ENCODE data around the gene CACNA1I. TPM values are rescaled to one million over a fixed set of nuclear protein-coding genes. Genes with fewer than 3 reads are reported as not detected.

Gene CACNA1I
- total RNA-seq, 1 donor from 2014 or later = 0.03 TPM

GRCh38 chr22:39643311-39644083 is 72.9 kb downstream of the CACNA1I start:
- no peak for DNase-seq (ENCODE audit: extremely low spot score, unreplicated experiment)
- Mint-ChIP-seq H3K4me1 (ENCODE audit: unreplicated experiment) (no peaks in the 10 kb centered on the region), H3K9me3 (ENCODE audit: unreplicated experiment) (peaks cover 4% of the 10 kb centered on the region), H3K27me3 (ENCODE audit: unreplicated experiment) (peaks cover 9% of the 10 kb centered on the region), H3K4me3 (ENCODE audit: unreplicated experiment) (no peak overlapping the region), H3K36me3 (ENCODE audit: unreplicated experiment) (no peaks in the 10 kb centered on the region), H3K27ac (ENCODE audit: unreplicated experiment) (no peak overlapping the region)
- TF ChIP-seq CTCF (IDR thresholded peaks at IDR 0.05) = no peak

- Mint-ChIP-seq H3K4me3 (ENCODE audit: unreplicated experiment) (no peak overlapping the region), H3K4me1 (ENCODE audit: unreplicated experiment) (no peaks in the 10 kb centered on the region), H3K27me3 (ENCODE audit: unreplicated experiment) (peaks cover 4% of the 10 kb centered on the region), H3K27ac (ENCODE audit: unreplicated experiment) (no peak overlapping the region), H3K36me3 (ENCODE audit: unreplicated experiment) (no peaks in the 10 kb centered on the region), H3K9me3 (ENCODE audit: unreplicated experiment) (no peaks in the 10 kb centered on the region)
- DNase-seq (ENCODE audit: extremely low spot score, unreplicated experiment) = no peak
- no peak for TF ChIP-seq CTCF (IDR thresholded peaks at IDR 0.05)
Observed at GRCh38 chr22:39645532-39645931, 75.0 kb downstream of the CACNA1I start.

- Mint-ChIP-seq H3K4me1 (ENCODE audit: unreplicated experiment) (no peaks in the 10 kb centered on the region), H3K36me3 (ENCODE audit: unreplicated experiment) (no peaks in the 10 kb centered on the region), H3K4me3 (ENCODE audit: unreplicated experiment) (no peak overlapping the region), H3K27me3 (ENCODE audit: unreplicated experiment) (peaks cover 2% of the 10 kb centered on the region), H3K9me3 (ENCODE audit: unreplicated experiment) (no peaks in the 10 kb centered on the region), H3K27ac (ENCODE audit: unreplicated experiment) (no peak overlapping the region)
- DNase-seq (ENCODE audit: extremely low spot score, unreplicated experiment) = no peak
- no peak for TF ChIP-seq CTCF (IDR thresholded peaks at IDR 0.05)
Observed at GRCh38 chr22:39646398-39647063, 76.0 kb downstream of the CACNA1I start.

GRCh38 chr22:39647836-39648629 is 77.5 kb downstream of the CACNA1I start:
- Mint-ChIP-seq H3K4me3 (ENCODE audit: unreplicated experiment) (no peak overlapping the region), H3K27ac (ENCODE audit: unreplicated experiment) (no peak overlapping the region)
- TF ChIP-seq CTCF (IDR thresholded peaks at IDR 0.05) = no peak

GRCh38 chr22:39648630-39648950 is 78.0 kb downstream of the CACNA1I start:
- H3K27ac Mint-ChIP-seq (ENCODE audit: unreplicated experiment) = no peak overlapping the region
- H3K36me3 Mint-ChIP-seq (ENCODE audit: unreplicated experiment) = no peaks in the 10 kb centered on the region
- no peaks in the 10 kb centered on the region for H3K9me3 Mint-ChIP-seq (ENCODE audit: unreplicated experiment)
- no peak for DNase-seq (ENCODE audit: extremely low spot score, unreplicated experiment)
- TF ChIP-seq CTCF (IDR thresholded peaks at IDR 0.05) = no peak
- H3K4me3 Mint-ChIP-seq (ENCODE audit: unreplicated experiment) = no peak overlapping the region
- no peaks in the 10 kb centered on the region for H3K27me3 Mint-ChIP-seq (ENCODE audit: unreplicated experiment)
- H3K4me1 Mint-ChIP-seq (ENCODE audit: unreplicated experiment) = no peaks in the 10 kb centered on the region

More at GRCh38 chr22:39647836-39648629, 77.5 kb downstream of the CACNA1I start:
- Mint-ChIP-seq H3K4me1 (ENCODE audit: unreplicated experiment) (no peaks in the 10 kb centered on the region), H3K36me3 (ENCODE audit: unreplicated experiment) (no peaks in the 10 kb centered on the region), H3K9me3 (ENCODE audit: unreplicated experiment) (no peaks in the 10 kb centered on the region), H3K27me3 (ENCODE audit: unreplicated experiment) (no peaks in the 10 kb centered on the region)
- DNase-seq (ENCODE audit: extremely low spot score, unreplicated experiment) = no peak
